Gastroesophageal sphincter (tissue), 3 donors: Measurements from ENCODE around the gene ETV3L.

Experiments used
- EP300 ChIP-seq: sonication (generic); formaldehyde crosslinking; IDR thresholded peaks from one replicate; pipeline ENCODE4 v1.6.1; 2017; ENCODE audit warnings: antibody characterized with exemption, mild to moderate bottlenecking
- POLR2A ChIP-seq, 2 donors: fragments of 450-650 bp; IDR thresholded peaks; one replicate each; pipeline ENCODE4 v1.6.1; 2017; ENCODE audit warnings: antibody characterized with exemption in 2 of 2, mild to moderate bottlenecking in 2 of 2, moderate library complexity in 1 of 2
- POLR2AphosphoS5 ChIP-seq: sonication (generic); formaldehyde crosslinking; IDR thresholded peaks from one replicate; pipeline ENCODE4 v1.6.1; 2017; ENCODE audit warnings: antibody characterized with exemption
- TF ChIP-seq, protein P1 (sequence below), 4 experiments: fragments of 200-600 bp in 2 of 4; fragments of 450-650 bp in 2 of 4; sonication (generic) in 1 of 4; IDR thresholded peaks; one replicate each; pipeline ENCODE4 v1.5.1; 2017 to 2019; ENCODE audit warnings: antibody characterized with exemption in 4 of 4, mild to moderate bottlenecking in 2 of 4, moderate library complexity in 2 of 4

DNA sequence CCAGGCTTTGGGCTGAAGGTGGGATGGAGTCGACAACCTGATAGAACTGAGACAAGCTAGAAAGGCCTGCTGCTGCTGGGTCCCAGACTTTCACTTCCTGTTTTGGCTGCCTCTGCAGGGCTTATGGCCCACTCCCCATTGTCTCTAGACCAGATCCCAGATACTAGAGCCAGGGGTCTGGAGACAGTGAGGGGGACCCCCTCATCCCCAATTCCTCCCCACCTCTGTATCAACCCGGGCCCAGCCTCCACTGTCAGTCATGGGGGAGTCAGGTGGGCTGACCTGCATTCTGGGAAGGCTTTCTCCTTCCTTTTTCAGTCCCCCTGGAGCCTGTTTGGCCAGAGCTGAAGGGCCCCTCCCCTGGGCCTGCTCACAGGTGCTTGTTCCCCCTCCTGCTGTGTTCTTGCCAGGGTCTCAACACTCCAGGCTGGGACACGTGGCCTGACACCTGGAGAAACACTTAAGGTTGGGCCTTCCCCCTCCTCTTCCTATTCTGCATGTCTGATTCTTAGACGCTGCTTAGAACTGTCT lies 18.0 kb upstream of the ETV3L start:
- TF ChIP-seq POLR2A (IDR thresholded peaks at IDR 0.05) (no peak), POLR2AphosphoS5 (no peak), EP300 (no peak)
- TF ChIP-seq, protein P1, sequence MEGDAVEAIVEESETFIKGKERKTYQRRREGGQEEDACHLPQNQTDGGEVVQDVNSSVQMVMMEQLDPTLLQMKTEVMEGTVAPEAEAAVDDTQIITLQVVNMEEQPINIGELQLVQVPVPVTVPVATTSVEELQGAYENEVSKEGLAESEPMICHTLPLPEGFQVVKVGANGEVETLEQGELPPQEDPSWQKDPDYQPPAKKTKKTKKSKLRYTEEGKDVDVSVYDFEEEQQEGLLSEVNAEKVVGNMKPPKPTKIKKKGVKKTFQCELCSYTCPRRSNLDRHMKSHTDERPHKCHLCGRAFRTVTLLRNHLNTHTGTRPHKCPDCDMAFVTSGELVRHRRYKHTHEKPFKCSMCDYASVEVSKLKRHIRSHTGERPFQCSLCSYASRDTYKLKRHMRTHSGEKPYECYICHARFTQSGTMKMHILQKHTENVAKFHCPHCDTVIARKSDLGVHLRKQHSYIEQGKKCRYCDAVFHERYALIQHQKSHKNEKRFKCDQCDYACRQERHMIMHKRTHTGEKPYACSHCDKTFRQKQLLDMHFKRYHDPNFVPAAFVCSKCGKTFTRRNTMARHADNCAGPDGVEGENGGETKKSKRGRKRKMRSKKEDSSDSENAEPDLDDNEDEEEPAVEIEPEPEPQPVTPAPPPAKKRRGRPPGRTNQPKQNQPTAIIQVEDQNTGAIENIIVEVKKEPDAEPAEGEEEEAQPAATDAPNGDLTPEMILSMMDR (IDR thresholded peaks at IDR 0.05) = no peak
